NB4 (cell line): ENCODE measurements around the gene GDPD2.
A peak's percentile ranks its signal among the peaks of the same experiment; 100 is the strongest.

Source experiments
- DNase-seq: peaks from one replicate; pipeline ENCODE4 v3.0.0; 2010; ENCODE audit warnings: low read depth
- H3K4me3 ChIP-seq: one replicate; pipeline ENCODE4 v1.5.1; 2011; ENCODE audit warnings: mild to moderate bottlenecking, low read depth, low read length, moderate library complexity
- MYC ChIP-seq: IDR thresholded peaks from 2 replicates; pipeline ENCODE4 v1.6.1; 2011; ENCODE audit warnings: low read depth, low read length
- POLR2A ChIP-seq: IDR thresholded peaks from 2 replicates; pipeline ENCODE4 v1.6.1; 2011; ENCODE audit warnings: mild to moderate bottlenecking; ENCODE audit not compliant: insufficient read length; ENCODE audit errors: extremely low read depth
- TF ChIP-seq, protein P1 (sequence below): IDR thresholded peaks from one replicate; pipeline ENCODE4 v1.5.1; 2012; ENCODE audit warnings: low read depth, low read length
- TF ChIP-seq, protein P2 (sequence below): IDR thresholded peaks from 2 replicates; pipeline ENCODE4 v1.6.1; 2011; ENCODE audit warnings: low read depth, low read length

GDPD2 gene

DNA sequence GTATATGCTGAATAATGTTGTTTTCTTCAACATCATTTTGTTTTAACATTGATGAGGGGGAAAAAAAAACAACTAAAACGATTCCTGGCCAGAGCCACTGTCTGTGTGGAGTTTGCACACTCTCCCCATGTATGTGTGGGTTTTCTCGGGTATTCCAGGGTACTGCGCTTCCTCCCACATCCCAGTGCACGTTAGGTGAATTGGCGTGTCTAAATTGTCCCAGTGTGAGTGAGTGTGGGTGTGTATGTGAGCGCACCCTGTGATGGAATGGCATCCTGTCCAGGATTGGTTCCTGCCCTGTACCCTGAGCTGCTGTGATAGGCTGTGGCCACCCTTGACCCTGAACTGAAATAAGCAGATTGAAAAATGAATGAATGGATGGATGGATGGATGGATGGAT lies 19.1 kb downstream of the GDPD2 start:
- no peak overlapping the region for H3K4me3 ChIP-seq
- no peak for DNase-seq
- no peak for TF ChIP-seq MYC
- TF ChIP-seq, protein P1, sequence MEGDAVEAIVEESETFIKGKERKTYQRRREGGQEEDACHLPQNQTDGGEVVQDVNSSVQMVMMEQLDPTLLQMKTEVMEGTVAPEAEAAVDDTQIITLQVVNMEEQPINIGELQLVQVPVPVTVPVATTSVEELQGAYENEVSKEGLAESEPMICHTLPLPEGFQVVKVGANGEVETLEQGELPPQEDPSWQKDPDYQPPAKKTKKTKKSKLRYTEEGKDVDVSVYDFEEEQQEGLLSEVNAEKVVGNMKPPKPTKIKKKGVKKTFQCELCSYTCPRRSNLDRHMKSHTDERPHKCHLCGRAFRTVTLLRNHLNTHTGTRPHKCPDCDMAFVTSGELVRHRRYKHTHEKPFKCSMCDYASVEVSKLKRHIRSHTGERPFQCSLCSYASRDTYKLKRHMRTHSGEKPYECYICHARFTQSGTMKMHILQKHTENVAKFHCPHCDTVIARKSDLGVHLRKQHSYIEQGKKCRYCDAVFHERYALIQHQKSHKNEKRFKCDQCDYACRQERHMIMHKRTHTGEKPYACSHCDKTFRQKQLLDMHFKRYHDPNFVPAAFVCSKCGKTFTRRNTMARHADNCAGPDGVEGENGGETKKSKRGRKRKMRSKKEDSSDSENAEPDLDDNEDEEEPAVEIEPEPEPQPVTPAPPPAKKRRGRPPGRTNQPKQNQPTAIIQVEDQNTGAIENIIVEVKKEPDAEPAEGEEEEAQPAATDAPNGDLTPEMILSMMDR, result no peak
- TF ChIP-seq, protein P2, sequence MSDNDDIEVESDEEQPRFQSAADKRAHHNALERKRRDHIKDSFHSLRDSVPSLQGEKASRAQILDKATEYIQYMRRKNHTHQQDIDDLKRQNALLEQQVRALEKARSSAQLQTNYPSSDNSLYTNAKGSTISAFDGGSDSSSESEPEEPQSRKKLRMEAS, result no peak

DNA sequence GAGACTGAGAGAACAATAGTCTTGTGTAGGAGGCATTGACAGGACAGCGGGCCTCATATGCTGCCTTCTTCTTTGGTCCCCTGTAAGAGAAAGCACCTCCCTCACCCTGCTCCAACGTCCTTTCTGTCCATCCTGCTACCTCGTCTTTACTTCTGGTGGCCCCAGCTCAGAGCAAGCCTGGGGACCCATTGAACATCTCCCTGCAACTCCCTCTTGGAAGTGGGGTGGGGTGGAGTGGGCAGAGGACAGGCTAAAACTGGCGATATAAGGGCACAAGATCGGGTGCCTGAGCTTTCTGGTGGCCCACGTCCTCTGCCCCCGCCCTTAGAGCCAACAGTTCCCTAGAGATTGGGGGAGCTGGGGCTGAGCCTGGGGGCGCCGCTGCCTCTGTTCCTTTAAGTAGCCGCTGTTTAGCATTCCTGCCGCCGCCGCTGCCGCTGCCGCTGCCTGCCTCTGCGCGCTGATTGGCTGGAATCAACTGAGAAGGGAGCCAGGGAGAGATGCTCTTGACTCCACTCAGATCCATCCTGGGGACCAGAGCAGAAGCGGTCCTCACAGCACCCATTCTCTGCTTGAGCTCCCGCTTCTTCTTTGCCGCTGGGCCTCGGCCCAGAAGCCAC lies 21.3 kb downstream of the GDPD2 start, which contains the start of gene DLG3:
TSS of gene DLG3 (plus strand) at position 510 of the 620 bp plus-strand sequence. CDS start 367 bp downstream, outside the sequence.
- DNase-seq, result peak; percentile 22

DNA sequence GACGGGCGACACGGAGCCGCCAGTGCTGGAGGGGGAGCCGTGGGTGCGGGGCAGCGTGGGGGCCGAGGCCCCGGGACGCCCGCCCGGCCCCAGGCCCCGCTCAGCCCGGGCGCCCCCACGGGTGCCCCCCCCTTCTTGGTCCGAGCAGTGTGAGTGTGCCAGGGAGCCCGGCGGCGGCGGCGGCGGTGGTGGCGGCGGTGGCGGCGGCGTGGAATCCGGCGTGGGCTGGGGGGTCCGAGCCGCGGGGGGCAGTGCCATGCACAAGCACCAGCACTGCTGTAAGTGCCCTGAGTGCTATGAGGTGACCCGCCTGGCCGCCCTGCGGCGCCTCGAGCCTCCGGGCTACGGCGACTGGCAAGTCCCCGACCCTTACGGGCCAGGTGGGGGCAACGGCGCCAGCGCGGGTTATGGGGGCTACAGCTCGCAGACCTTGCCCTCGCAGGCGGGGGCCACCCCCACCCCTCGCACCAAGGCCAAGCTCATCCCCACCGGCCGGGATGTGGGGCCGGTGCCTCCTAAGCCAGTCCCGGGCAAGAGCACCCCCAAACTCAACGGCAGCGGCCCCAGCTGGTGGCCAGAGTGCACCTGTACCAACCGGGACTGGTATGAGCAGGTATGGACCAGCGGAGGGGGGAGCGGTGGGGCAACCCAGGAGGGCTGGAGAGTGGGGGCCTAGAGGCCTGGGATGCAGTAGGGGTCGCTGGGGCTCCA lies 22.0 kb downstream of the GDPD2 start:
- no peak for DNase-seq
- TF ChIP-seq MYC (no peak), POLR2A (no peak)
- TF ChIP-seq, protein P2, result no peak
- TF ChIP-seq, protein P1, result no peak
- H3K4me3 ChIP-seq, result no peak overlapping the region

More for the DNA sequence above, 21.3 kb downstream of the GDPD2 start, which contains the start of gene DLG3:
- TF ChIP-seq, protein P2, result no peak
- TF ChIP-seq, protein P1, result no peak
- TF ChIP-seq POLR2A, result no peak
- no peak for TF ChIP-seq MYC
- no peak within 1 kb of the TSS for H3K4me3 ChIP-seq

DNA sequence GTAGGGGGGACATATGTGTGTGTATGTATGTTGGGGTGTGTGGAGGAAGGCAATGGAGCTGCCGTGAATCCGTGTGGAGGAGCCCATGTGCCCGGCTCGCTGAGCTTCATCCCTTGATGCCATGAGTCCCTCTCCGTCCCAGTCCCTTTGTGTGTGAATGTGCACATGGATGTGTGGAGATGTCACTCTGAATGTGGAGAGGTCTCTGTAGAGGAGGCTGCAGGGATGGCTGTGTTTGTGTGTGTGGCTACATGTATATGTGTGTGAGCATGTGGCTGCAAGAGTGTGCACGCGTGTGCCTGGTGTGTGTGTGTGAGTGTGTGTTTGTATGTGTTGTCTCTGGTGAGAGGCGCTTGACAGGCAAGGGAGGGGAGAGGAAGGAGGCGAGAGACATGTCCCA lies 22.8 kb downstream of the GDPD2 start:
- TF ChIP-seq MYC (no peak), POLR2A (no peak)
- TF ChIP-seq, protein P2, result no peak
- TF ChIP-seq, protein P1, result no peak
- DNase-seq, result no peak
- no peak overlapping the region for H3K4me3 ChIP-seq

DNA sequence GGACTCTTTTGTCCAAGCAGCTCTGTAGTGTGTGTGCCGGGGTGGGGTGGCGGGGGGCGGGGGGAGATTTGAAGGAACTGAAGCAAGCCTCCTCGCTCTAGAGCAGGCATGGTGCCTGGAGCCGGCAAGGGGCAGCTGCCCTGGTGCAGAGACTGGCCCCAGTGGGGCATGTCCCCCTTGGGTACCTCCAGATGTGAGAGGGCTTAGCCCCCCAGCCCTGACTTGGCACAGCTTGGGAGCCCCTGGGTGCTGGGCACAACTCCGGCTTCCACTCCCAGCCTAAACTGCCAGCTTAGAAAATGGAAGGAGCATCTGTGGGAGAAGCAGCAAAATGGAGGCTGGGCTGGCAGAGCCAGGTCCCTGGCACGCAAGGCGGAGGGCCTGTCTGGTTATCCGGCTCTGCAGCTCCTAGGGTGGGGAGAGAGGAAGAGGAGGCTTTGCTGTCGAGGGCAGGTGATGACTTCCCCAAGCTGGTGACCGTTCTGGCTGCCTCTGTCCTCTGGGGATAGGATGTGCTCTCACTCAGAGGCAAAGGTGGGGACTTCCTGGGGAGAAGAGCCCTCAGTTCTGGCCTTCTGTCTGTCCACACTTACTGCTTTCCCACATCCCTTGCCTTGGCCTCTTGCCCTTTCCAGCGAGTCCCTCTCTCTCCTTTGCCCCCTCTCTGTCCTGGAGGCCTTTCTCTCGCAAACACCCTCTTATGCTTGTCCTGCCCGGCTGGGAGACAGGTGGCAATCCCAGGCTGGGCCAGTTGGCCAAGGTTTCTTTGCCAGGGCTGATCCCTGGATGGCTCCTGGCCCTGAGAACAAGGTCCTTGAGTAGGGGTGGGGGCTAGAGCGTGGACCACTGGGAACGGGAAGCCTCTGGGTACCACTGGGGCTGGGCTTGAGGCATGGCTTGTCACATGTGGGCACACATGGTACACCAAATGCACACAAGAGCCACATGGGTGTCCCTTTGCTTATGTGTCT lies 23.6 kb downstream of the GDPD2 start:
- no peak for TF ChIP-seq POLR2A
- H3K4me3 ChIP-seq, result no peak overlapping the region
- no peak for DNase-seq

DNA sequence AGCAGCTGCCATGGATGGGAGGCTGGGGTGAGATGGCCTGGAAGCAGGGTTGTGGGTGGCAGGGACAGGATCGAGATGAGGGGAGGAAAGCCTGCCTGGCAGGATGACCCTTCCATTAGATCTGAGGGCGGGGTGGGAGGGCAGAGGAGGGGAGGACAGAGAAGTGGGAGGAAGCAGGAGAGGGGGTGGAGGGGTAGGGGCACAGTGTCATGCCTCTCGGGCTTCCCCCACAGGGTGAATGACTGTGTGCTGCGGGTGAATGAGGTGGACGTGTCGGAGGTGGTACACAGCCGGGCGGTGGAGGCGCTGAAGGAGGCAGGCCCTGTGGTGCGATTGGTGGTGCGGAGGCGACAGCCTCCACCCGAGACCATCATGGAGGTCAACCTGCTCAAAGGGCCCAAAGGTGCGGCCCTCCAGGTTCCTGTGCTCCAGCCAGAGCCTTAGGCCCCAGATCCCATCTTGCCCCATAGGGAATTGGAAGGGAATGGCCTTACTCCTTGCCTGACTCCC lies 26.4 kb downstream of the GDPD2 start:
- H3K4me3 ChIP-seq, result no peak overlapping the region
- TF ChIP-seq, protein P1, result no peak
- TF ChIP-seq, protein P2, result no peak
- TF ChIP-seq POLR2A (no peak), MYC (no peak)
- DNase-seq, result no peak
